ENCODE results near the gene P4HA3. TPM values are rescaled to one million over a fixed set of nuclear protein-coding genes. Genes with fewer than 3 reads are reported as not detected.

Gene P4HA3
- total RNA-seq, 1 experiment from 2014 or later: 0.13 TPM

- Mint-ChIP-seq H3K36me3 (peaks cover 18% of the 10 kb centered on the region), H3K9me3 (peaks cover 7% of the 10 kb centered on the region; the same call in 1 of the 2 replicates), H3K4me1 (peaks cover 2% of the 10 kb centered on the region; the same call in 1 of the 2 replicates), H3K27ac (no peak overlapping the region), H3K27me3 (ENCODE audit: low read depth) (no peaks in the 10 kb centered on the region), H3K4me3 (no peak overlapping the region)
- ChIA-PET POLR2A (no interaction called here), CTCF (interaction anchor here (1.6 kb wide), 2 partner anchors 12 to 35 kb away, joined by 3 to 4 read pairs; no protein-coding TSS in a partner anchor)
- DNase-seq (ENCODE audit: low spot score) (no peak), ATAC-seq (no peak)
- TF ChIP-seq NFATC4 (CRISPR knock-in tag; IDR thresholded peaks at IDR 0.05) (no peak), USF2 (CRISPR knock-in tag; IDR thresholded peaks at IDR 0.05) (no peak), ZNF425 (CRISPR knock-in tag; conservative IDR thresholded peaks at IDR 0.05) (no peak)
Measured at GRCh38 chr11:74220376-74220775, 91.1 kb downstream of the P4HA3 start.

Other genes starting within 250 kb of the P4HA3 start
- gene C2CD3, start 140.6 kb downstream of the P4HA3 start, total RNA-seq (2021): 15.0 to 18.7 TPM (median 15.4 TPM) in 3 replicates
- 42.5 to 45.2 TPM (median 44.6 TPM) in 3 replicates for gene PPME1, start 140.4 kb downstream of the P4HA3 start, total RNA-seq (2021)
- 23.1 to 34.1 TPM (median 24.8 TPM) in 3 replicates for gene PGM2L1, start 86.8 kb upstream of the P4HA3 start, total RNA-seq (2021)
- gene KCNE3, start 155.9 kb upstream of the P4HA3 start, total RNA-seq (2021): 1.9 to 3.7 TPM (median 3.5 TPM) in 3 replicates
- gene LIPT2, start 182.1 kb upstream of the P4HA3 start, total RNA-seq (2021): 9.3 to 9.6 TPM (median 9.5 TPM) in 3 replicates